OCI-LY1 (cell line): ENCODE results near the gene VGF.

Source experiments
- H2AFZ ChIP-seq: fragments of 200-600 bp; sonication (generic), shearing (Covaris generic); 2 replicates; pipeline ENCODE4 v1.6.0; 2014; ENCODE audit warnings: antibody characterized with exemption, mild to moderate bottlenecking, low read length
- H3F3A ChIP-seq: fragments of 200-600 bp; sonication (generic), shearing (Covaris generic); 2 replicates; pipeline ENCODE4 v1.6.0; 2014; ENCODE audit warnings: mild to moderate bottlenecking, antibody characterized with exemption, low read length, moderate library complexity; ENCODE audit not compliant: insufficient read depth
- H3K27ac ChIP-seq: fragments of 200-600 bp; sonication (generic); 2 replicates; pipeline ENCODE4 v1.5.1; 2014; ENCODE audit warnings: low read length, mixed run types, mild to moderate bottlenecking, low read depth; ENCODE audit not compliant: poor library complexity, severe bottlenecking
- H3K27me3 ChIP-seq: fragments of 200-600 bp; sonication (generic); 2 replicates; pipeline ENCODE4 v1.6.0; 2014; ENCODE audit warnings: antibody characterized with exemption, mild to moderate bottlenecking, low read length, moderate library complexity; ENCODE audit not compliant: insufficient read depth
- H3K36me3 ChIP-seq: fragments of 200-600 bp; sonication (generic); 2 replicates; pipeline ENCODE4 v1.6.1; 2014; ENCODE audit warnings: mild to moderate bottlenecking, antibody characterized with exemption, low read length, moderate library complexity, mixed read lengths; ENCODE audit not compliant: insufficient read depth
- H3K4me1 ChIP-seq: fragments of 200-600 bp; sonication (generic); 2 replicates; pipeline ENCODE4 v1.5.1; 2014; ENCODE audit warnings: mild to moderate bottlenecking, low read length, moderate library complexity; ENCODE audit not compliant: insufficient read depth, severe bottlenecking
- H3K4me2 ChIP-seq: fragments of 200-600 bp; sonication (generic), shearing (Covaris generic); 2 replicates; pipeline ENCODE4 v1.6.1; 2014; ENCODE audit warnings: low read length
- H3K4me3 ChIP-seq: fragments of 200-600 bp; sonication (generic); 2 replicates; pipeline ENCODE4 v1.5.1; 2014; ENCODE audit warnings: low read length, low read depth, mild to moderate bottlenecking, mixed read lengths; ENCODE audit not compliant: poor library complexity, severe bottlenecking
- H3K79me2 ChIP-seq: fragments of 200-600 bp; shearing (Covaris generic); 2 replicates; pipeline ENCODE4 v1.6.1; 2016; ENCODE audit warnings: mixed run types, low read length, mixed read lengths; ENCODE audit not compliant: insufficient read depth
- H3K9ac ChIP-seq: fragments of 200-600 bp; sonication (generic), shearing (Covaris generic); 2 replicates; pipeline ENCODE4 v1.6.1; 2014; ENCODE audit warnings: mild to moderate bottlenecking, low read length, mixed read lengths
- H3K9me2 ChIP-seq: fragments of 200-600 bp; sonication (generic), shearing (Covaris generic); 2 replicates; pipeline ENCODE4 v1.6.1; 2014; ENCODE audit warnings: low read depth, mild to moderate bottlenecking, low read length, mixed read lengths
- H3K9me3 ChIP-seq: fragments of 200-600 bp; shearing (Covaris generic); 2 replicates; pipeline ENCODE4 v1.6.1; 2014; ENCODE audit warnings: low read length, mixed read lengths
- H4K20me1 ChIP-seq: fragments of 200-600 bp; sonication (generic), shearing (Covaris generic); 2 replicates; pipeline ENCODE4 v1.6.0; 2016; ENCODE audit warnings: mild to moderate bottlenecking, low read length; ENCODE audit not compliant: insufficient read depth
- EZH2 ChIP-seq: fragments of 200-600 bp; sonication (generic), shearing (Covaris generic); IDR thresholded peaks from 2 replicates; pipeline ENCODE4 v1.8.0; 2017; ENCODE audit warnings: borderline replicate concordance, mixed run types, mild to moderate bottlenecking, antibody characterized with exemption, low read length, moderate library complexity, mixed read lengths
- TF ChIP-seq, protein P1 (sequence below): fragments of 200-600 bp; sonication (generic), shearing (Covaris generic); IDR thresholded peaks from 2 replicates; pipeline ENCODE4 v1.5.1; 2017; ENCODE audit warnings: mild to moderate bottlenecking, antibody characterized with exemption, low read length, moderate library complexity, mixed read lengths

VGF gene

GRCh38 chr7:101186194-101186593, 20.8 kb upstream of the VGF start:
- H3K79me2 ChIP-seq = no peaks in the 10 kb centered on the region
- no peaks in the 10 kb centered on the region for H3F3A ChIP-seq
- no peaks in the 10 kb centered on the region for H3K9me2 ChIP-seq
- peaks cover 4% of the 10 kb centered on the region; the same call in 1 of the 2 replicates for H3K27me3 ChIP-seq
- no peak overlapping the region for H3K27ac ChIP-seq
- H3K9ac ChIP-seq = no peak overlapping the region
- TF ChIP-seq, protein P1, sequence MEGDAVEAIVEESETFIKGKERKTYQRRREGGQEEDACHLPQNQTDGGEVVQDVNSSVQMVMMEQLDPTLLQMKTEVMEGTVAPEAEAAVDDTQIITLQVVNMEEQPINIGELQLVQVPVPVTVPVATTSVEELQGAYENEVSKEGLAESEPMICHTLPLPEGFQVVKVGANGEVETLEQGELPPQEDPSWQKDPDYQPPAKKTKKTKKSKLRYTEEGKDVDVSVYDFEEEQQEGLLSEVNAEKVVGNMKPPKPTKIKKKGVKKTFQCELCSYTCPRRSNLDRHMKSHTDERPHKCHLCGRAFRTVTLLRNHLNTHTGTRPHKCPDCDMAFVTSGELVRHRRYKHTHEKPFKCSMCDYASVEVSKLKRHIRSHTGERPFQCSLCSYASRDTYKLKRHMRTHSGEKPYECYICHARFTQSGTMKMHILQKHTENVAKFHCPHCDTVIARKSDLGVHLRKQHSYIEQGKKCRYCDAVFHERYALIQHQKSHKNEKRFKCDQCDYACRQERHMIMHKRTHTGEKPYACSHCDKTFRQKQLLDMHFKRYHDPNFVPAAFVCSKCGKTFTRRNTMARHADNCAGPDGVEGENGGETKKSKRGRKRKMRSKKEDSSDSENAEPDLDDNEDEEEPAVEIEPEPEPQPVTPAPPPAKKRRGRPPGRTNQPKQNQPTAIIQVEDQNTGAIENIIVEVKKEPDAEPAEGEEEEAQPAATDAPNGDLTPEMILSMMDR = no peak
- no peak for TF ChIP-seq EZH2
- no peaks in the 10 kb centered on the region for H4K20me1 ChIP-seq
- no peaks in the 10 kb centered on the region for H3K9me3 ChIP-seq
- no peaks in the 10 kb centered on the region for H3K4me1 ChIP-seq
- H3K4me3 ChIP-seq = no peak overlapping the region
- H3K36me3 ChIP-seq = no peaks in the 10 kb centered on the region
- no peak overlapping the region for H2AFZ ChIP-seq
- H3K4me2 ChIP-seq = no peak overlapping the region

DNA sequence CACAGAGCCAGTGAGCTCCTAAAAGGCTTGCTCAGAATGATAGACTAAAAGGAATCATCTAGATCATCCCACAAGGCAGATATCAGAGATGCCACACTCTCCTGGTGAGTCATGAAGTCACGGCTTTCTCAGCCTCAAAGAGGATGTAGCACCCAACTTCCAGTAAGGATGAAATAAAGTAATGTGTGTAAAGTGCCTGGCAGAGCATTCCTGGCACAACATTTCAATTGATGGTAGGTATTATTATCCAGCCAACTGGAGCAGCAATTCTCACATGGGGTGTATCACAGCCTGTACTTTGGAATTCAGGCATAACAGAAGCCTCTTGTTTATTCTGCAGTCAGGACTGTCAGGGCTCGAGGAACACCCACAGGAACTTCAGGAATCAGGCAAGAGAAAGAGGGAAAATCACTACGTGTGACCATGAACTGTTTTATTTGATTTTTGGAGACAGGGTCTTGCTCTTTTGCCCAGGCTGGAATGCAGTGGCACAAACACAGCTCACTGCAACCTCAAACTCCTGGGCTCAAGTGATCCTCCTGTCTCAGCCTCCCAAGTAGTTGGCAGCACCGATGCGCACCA, 20.0 kb upstream of the VGF start:
- H3K9me2 ChIP-seq = no peaks in the 10 kb centered on the region
- H3K4me1 ChIP-seq = no peaks in the 10 kb centered on the region
- H3K27ac ChIP-seq = no peak overlapping the region
- no peaks in the 10 kb centered on the region for H3F3A ChIP-seq
- no peak overlapping the region for H3K4me2 ChIP-seq
- TF ChIP-seq EZH2 = no peak
- TF ChIP-seq, protein P1 = no peak
- peaks cover 4% of the 10 kb centered on the region; the same call in 1 of the 2 replicates for H3K27me3 ChIP-seq
- no peak overlapping the region for H2AFZ ChIP-seq
- no peaks in the 10 kb centered on the region for H3K36me3 ChIP-seq
- no peak overlapping the region for H3K9ac ChIP-seq
- H3K4me3 ChIP-seq = no peak overlapping the region
- H4K20me1 ChIP-seq = no peaks in the 10 kb centered on the region
- H3K9me3 ChIP-seq = no peaks in the 10 kb centered on the region
- no peaks in the 10 kb centered on the region for H3K79me2 ChIP-seq

- H3K79me2 ChIP-seq = no peaks in the 10 kb centered on the region
- peaks cover 12% of the 10 kb centered on the region for H3K27me3 ChIP-seq
- H3K36me3 ChIP-seq = no peaks in the 10 kb centered on the region
- no peaks in the 10 kb centered on the region for H3K9me2 ChIP-seq
- no peaks in the 10 kb centered on the region for H3K9me3 ChIP-seq
- no peak within 1 kb of the TSS for H3K4me2 ChIP-seq
- H4K20me1 ChIP-seq = no peaks in the 10 kb centered on the region
- TF ChIP-seq, protein P1 = no peak
- no peak for TF ChIP-seq EZH2
- no peak within 1 kb of the TSS for H3K27ac ChIP-seq
- H3F3A ChIP-seq = no peaks in the 10 kb centered on the region
- no peaks in the 10 kb centered on the region for H3K4me1 ChIP-seq
- H2AFZ ChIP-seq = no peak within 1 kb of the TSS
- no peak within 1 kb of the TSS for H3K4me3 ChIP-seq
- no peak within 1 kb of the TSS for H3K9ac ChIP-seq
These were observed 14.9 kb upstream of the VGF start, which contains the start of gene NAT16 for GRCh38 chr7:101180130-101180755. TSS of gene NAT16 (minus strand) at chr7:101180293. CDS start at chr7:101174807, 5,486 bp downstream.
